GM19438 (cell line): Measurements from ENCODE around the gene PTGES3L.
A peak's percentile ranks its signal among the peaks of the same experiment; 100 is the strongest.
"Not testable (repeated sequence)": the region's sequence is repeated elsewhere in the genome, so short reads cannot be mapped to it uniquely, and the experiment has no call there.

Experiments used
- ATAC-seq: cut with Tn5 transposase; IDR thresholded peaks from one replicate; pipeline ENCODE4 v1.9.1; 2021; ENCODE audit warnings: low read depth; ENCODE audit not compliant: unreplicated experiment

Gene PTGES3L

DNA sequence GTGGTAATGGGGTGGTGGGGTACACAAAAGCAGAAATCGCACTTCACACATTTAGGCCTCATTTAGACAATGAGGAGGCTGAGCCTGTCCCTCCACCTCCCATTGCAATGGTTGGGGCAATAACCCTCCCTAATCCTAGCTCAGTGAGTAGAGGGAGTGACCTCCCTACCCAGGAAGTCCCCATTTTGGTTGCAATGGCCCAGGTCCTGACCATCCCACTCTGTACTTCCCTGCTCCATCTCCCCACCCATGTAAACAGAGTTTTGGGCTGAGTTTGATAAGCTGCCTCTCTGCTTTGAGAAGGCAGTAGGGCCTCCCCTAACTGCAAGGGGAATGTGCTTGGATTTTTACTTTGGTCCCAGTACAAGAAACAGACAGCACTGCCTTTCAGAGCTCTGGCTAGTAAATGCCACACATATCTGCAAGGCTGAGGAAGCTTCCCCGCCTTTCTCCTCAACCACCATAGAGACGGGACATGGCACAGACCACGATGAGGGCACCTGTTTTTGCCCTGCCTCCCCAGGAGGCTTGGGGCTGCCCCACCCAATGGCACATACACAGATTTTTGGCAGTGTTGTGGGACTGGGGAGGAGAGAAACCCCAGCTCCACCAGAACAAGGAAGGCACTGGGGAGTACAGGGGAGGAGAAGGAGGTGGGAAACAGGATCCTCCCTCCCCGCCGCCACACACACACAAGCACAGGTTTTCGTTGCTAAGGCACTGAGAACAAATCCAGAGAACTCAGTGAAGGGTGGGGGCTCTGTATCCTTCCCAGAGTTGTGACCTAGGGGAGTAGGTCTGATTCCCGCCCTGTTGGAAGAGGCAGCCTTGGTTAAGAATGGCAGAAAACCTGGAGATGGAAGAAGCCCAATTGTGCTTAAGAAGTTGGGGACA, 35.0 kb upstream of the PTGES3L start:
- ATAC-seq = no peak

DNA sequence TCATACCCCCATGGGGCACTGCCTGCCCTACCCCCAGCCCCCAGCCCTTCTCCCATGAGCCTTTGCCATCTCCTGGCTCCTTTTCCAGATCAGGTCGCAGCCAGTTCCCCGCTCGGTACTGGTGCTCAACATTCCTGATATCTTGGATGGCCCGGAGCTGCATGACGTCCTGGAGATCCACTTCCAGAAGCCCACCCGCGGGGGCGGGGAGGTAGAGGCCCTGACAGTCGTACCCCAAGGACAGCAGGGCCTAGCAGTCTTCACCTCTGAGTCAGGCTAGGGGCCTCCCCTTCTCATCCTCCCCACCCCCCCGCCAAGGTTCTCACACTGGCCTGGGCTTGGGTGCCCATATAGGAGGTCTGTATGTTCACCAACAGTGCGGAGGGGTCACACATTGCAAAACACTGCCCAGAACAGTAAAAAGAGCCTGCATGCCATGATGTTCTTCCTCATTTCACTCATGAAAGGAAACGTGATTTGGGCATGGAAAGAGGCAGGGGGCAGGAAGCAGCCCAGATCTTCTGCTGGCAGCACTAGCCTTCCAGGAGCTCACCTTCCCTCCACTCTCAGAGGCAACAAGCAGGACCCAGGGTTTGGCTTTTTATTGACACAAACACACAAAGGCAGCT, 34.3 kb upstream of the PTGES3L start:
- ATAC-seq = no peak

DNA sequence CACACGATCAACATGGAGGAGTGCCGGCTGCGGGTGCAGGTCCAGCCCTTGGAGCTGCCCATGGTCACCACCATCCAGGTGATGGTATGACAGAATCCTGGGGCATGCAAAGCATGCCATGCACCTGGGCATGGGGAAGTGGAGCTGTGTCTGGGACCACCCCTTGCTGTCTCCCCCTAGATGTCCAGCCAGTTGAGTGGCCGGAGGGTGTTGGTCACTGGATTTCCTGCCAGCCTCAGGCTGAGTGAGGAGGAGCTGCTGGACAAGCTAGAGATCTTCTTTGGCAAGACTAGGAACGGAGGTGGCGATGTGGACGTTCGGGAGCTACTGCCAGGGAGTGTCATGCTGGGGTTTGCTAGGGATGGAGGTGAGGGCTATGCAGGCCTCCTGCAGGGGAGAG, 33.4 kb upstream of the PTGES3L start:
- ATAC-seq = no peak

DNA sequence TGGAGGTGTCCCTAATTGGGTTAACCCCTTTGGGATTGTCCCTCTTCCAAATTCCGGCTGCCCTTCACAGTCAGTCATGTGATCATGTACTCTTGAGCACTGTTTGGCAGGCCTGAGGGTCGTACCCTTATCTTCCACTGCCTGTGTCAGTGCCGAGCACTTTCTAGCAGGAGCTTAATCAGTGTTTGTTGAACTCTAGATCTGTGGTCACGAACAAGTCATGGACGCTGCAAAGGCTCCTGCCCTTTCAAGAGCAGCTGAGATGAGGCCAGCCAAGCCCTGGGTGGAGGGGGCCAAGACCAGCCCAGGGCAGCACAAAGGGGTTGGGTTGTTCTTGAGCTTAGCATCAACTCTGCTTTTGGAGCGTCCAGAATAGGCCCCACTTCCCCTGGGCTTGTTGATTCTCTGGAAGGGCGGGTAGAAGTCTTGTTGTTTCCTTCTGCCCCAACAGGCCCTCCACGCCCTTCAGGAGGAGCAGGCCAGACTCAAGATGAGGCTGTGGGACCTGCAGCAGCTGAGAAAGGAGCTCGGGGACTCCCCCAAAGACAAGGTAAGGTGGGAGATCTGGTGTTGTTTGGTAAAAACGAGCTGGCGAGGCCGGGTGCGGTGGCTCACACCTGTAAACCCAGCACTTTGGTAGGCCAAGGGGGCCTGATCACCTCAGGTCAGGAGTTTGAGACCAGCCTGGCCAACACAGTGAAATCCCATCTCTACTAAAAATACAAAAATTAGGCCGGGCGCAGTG, 32.0 kb upstream of the PTGES3L start:
- ATAC-seq = no peak

DNA sequence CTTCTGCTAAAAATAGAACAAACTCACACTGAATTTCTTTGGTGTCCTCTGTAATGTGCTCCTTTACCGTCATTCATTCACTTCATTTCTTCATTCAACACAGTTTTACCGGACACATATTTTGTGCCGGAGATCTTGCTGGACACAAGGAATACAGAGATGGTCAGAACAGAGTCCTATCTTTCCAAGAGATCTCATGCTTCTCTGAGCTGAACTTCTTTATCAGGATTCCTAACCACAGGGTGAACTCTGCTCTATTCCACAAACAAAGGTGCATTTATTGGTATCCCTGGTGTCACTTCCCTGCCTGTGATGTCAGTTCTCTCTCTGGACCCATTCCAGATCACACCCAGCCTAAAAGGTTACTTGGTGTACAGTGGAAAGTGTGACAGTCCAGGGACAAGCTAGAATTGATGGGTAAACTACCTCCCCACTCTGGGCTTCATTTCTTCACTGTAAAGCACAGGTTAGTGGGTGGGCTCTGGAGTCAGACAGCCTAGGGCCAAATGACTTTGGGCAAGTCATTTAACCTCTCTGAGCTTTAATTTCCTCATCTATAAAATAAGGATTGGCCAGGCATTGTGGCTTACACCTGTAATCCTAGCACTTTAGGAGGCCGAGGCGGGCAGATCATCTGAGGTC, 30.9 kb upstream of the PTGES3L start:
- no peak for ATAC-seq

DNA sequence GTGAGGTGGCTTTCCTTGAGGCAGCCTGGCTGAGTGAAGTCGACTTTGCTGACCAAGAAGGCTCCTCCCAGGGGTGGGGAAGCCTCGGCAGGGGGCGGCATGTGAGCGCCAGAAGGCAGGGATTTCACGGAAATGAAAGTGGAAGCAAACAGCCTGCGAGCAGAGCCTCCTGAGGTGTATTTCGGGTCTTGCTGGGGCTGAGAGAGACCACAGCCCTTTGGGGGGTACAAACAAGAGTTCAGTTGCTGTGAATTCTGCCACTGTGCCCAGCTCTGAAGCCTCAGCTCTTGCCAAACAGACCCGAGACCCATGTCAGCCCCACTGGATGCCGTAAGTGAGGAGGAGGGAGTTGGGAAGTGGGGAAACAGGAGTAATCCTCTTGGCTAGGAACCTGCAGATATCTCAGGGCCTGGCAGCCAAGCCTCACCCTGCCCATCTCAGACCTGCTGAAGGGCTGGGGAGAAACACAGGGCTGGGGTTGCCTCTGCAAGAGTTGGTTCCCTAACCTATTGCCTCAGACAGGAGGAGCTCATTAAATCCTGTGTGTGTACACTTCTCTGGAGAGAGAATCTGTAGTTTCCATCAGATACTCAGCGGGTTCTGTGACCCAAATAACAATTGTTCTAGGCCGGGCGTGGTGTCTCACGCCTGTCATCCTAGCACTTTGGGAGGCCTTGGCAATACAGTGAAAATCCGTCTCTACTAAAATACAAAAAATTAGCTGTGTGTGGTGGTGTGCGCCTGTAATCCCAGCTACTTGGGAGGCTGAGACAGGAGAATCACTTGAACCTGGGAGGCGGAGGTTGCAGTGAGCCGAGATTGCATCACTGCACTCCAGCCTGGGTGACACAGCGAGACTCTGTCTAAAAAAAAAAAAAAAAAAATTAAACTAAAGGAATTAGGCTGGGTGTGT, 27.0 kb upstream of the PTGES3L start, which contains the start of gene IFI35:
TSS of gene IFI35 (plus strand) at position 146 of the 913 bp plus-strand sequence. CDS start at position 310, 164 bp downstream.
- peak; percentile 65 for ATAC-seq

DNA sequence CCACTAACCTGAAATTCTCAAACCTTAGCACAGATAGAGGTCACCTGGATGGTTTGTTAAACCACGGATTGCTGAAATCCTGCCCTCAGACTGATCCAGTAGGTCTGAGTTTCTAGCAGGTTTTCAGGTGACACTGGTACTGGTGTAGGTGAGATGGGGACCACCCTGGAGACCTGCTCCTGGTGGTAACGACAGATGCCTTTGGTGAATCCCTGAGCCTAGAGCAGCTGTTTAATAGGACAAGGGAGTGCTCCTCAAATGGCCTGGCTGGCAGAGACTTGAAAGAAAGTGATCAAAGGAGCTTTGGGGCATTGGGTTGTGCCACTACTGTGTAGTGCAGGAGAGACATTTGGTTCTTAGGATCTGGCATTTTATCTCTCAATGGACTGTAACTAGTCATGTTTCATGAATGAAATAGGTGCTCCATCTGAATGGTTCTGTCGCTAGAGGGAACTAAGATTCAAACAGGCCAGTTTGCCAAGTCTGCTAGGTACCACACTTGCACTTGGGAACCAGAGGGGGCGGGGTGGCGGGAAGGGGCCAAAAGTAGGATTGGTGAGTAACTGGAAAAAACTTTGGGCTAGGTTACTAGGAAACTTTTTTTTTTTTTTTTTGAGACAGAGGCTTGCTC, 23.8 kb upstream of the PTGES3L start:
- ATAC-seq = no peak

DNA sequence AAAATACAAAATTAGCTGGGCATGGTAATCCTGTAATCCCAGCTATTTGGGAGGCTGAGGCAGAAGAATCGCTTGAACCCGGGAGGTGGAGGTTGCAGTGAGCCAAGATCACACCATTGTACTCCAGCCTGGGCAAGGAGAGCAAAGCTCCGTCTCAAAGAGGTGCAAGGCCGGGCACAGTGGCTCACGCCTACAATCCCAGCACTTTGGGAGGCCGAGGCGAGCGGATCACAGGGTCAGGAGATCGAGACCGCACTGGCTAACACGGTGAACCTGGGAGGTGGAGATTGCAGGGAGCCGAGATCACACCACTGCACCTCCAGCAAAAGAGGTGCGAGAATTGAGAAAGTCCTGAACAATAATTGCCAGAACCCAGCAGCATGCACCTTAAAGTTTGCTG, 21.0 kb upstream of the PTGES3L start:
- not testable (repeated sequence) for ATAC-seq

DNA sequence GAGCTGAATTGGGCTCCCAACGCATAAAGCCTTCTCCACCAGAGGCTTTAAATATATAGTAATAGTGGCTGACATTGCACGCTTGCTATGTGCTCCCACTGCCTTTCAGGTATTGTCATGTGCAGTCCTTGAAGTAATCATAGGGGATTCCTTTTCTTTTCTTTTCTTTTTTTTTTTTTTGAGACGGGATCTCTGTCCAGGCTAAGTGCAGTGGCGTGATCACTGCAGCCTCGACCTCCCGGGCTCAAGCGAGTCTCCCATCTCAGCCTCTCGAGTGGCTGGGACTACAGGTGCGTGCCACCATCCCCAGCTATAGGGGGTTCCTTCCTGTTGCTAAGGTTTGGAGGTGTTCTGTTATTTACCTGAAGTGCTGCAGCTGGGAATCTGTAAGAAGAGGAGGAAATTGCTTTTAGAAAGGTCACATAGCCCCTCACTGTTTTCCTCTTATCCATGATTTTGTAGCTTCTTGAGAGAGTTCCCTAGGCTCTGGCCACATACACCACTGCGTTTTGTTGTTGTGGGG, 19.2 kb upstream of the PTGES3L start:
- no peak for ATAC-seq

DNA sequence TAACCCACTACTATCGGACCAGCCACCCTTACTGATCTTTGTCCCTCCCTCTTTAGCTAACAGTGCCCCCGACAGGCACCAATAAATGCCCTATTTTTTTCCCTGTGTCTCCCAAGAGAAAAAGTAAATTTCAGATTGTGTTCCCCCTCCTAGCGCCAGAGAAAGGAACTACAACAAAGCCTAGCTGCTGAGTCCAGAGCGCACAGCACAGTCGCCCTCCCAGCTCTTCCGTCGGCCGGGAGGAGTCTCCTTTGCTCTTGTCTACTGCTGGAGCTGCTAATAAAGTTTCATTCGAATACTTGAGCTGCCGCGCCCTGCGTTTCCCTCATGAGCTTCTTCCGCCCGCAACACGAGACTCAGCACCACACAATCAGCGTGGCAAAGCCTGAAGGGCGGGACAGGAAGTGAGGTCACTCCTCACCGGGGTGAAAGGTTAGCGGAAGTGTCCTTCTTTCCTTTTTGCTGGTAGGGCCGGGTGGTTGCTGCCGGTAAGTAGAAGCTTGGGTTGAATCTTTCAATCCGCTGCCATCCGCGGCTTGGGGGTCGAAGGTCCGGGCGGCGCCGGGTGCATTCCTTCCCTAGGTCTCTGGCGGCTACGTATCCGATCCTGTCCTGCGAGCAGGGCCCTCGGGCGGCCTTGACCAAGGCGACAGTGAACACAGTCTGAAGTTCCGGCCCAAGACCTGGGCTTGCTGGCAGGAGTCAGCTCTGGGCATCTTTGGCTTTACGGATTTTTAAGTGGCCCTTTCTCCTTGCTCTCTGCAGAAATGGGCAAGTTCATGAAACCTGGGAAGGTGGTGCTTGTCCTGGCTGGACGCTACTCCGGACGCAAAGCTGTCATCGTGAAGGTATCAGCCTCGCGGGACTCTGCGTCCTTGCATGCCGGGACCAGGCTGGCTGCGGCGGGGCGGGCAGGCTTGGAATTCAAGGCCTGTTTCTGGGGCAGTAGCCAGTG, 18.4 kb upstream of the PTGES3L start, which contains the start of gene RPL27:
TSS of gene RPL27 (plus strand) at position 436 of the 955 bp plus-strand sequence. CDS start at position 768, 332 bp downstream.
- ATAC-seq = peak; percentile 89

DNA sequence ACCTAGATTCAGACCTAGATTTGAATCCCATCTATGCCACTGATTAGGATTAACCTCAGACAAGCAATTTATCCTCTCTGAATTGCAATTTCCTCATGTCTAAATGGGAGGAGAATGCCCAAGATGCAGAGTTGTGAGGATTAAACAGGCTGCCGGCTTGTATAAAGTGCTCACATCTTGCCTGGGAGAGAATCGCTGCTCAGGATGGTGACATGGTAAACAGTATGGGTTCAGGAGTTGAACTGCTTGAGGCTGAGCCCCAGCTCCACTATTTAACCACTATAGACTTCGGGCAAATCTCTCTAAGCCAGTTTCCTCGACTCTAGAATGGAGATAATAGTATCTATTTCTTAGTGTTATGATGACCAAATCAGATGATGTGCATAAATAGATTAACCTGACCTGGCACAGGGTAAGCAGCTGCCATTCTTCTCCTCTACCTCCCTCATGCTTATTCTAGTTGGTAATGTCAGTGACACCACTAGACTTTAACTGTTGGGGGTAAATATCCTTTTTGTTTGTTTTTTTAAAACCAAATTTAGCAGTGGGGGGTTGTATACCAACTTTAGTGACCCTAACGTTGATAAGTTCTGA, 17.6 kb upstream of the PTGES3L start:
- no peak for ATAC-seq

DNA sequence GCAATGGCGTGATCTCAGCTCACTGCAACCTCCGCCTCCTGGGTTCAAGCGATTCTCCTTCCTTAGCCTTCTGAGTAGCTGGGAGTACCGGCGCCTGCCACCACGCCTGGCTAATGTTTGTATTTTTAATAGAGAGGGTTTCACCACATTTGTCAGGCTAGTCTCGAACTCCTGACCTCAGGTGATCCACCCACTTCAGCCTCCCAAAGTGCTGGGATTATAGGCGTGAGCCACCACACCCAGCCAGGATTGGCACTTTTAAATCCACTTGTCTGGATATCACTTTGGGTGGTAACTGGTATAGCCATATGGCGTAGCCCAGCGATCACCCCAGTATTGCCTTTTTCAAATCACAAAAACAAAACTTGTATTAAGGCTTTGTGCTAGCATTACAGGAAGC, 14.0 kb upstream of the PTGES3L start:
- not testable (repeated sequence) for ATAC-seq

DNA sequence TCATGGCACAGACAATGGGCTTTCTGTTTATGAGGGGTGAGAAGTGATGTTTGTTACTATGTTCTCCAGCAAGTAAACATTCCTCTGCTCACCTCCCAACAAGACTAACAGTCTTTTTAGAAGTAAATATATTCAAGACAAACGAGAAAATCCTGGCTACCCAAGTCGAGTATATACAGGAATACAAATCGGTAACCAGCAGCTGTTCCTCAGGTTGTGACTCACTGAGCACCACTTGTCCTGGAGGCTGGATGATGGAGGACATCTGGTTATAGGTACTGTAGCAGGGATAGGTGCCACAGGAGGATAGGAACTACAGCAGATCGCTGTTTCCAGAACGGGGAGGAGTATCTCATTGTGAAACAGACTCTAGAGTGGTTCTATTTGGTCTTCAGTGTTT, 13.0 kb upstream of the PTGES3L start:
- no peak for ATAC-seq

DNA sequence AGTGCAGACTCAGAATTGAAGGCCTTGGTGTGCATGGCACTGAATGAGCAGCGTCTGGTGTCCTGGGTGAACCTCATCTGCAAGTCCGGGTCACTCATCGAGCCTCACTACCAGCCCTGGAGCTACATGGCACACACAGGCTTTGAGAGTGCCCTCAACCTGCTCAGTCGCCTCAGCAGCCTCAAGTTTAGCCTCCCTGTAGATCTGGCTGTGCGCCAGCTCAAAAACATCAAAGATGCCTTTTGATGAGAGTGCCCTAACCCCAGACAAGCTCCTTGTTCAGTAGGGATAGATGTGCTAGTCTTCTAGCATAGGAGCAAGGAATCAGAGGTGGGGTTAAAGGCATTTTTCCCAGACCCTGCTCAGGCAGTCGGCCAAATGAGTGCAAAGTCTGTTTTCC, 11.6 kb upstream of the PTGES3L start:
- no peak for ATAC-seq

DNA sequence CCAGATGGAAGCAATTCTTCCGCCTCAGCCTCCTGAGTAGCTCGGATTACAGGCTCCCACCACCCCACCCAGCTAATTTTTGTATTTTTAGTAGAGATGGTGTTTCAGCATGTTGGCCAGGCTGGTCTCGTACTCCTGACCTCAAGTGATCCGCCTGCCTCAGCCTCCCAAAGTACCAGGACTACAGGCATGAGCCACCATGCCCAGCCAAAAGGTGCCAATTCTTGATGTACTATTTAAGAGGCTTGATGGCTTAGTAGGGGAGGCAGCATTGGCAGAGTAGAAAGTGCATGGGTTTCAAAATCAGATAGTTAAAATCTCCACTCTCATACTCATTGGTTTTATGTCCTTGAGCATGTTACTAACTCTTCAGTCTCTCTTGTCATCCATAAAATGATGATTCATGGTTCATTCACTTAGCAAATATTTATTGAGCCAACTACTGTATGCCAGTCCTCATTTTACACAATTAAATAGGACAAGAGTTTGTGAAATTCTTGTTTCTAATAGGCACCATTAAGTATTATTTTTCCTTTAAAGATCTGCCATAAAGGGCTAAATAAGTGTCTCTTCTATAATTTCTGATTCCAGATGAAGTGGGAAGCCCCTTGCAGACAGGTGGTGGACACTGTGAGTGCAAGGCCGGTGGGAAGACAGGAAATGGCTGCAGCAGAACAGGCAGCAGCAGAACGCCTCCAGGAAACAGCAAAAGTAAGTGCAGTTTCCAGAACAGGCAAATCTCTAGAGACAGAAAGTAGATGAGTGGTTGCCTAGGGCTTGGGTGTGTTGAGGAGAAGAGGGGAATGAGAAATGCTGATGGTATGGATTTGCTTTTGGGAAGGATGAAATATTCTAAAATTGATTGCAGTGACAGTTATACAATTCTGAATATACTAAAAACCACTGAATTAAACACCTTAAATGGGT, 10.1 kb upstream of the PTGES3L start:
- no peak for ATAC-seq

DNA sequence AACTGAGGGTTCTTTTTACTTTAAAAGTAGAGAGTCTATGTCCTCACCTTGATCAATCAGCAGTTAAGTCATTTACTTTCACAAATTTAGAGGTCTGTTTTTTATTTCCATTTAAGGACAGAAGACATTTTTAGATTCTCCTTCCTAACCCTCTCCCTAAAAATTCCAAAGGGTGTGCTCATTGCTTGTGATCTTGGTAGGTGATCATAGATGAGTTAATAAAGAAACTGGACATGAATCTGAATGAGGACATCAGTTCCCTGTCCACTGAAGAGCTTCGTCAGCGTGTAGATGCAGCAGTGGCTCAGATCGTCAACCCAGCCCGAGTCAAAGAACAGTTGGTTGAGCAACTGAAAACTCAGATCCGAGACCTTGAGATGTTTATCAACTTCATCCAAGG, 9.3 kb upstream of the PTGES3L start:
- ATAC-seq = no peak
